GM10266 (cell line): ENCODE data around the gene BATF3.

Source experiments
- DNase-seq: peaks from one replicate; pipeline ENCODE4 v3.0.0; 2012; ENCODE audit errors: extremely low spot score
- TF ChIP-seq, protein P1 (sequence below): IDR thresholded peaks from 2 replicates; pipeline ENCODE4 v1.5.1; 2012; ENCODE audit warnings: mild to moderate bottlenecking, low read depth; ENCODE audit not compliant: control insufficient read depth, insufficient read depth; ENCODE audit errors: missing control alignments

BATF3 gene

DNA sequence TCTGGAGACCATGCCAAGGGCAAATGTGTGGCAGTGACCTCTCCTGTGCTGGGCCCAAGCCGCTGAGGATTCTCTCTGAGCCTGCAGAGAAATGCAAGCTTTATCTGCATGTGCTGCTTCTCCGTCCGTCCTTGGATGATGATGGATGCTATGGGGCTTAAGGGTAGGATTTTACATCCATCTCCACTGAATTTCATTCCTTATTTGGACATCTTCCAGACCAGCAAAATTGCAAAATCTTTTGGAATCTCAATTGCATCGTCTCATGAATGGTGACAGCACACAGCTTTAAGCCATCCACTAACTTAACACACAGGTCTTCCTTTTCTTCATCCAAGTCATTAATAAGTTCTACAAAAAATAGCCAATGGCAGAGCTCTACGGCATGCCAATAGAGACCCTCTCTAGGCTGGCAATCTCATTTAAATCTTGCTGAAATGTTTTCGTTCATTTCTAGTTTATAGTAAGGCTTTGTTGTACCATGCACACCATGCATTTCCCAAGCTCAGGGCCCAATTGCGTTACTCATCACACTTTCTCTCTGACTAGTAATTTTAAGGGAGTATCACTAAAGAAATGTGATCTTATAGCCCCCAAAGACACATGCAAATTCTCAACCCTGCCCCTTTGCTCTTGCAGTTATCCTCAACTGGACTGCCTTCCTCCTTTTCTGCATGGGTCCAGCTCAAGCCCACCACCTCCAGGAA lies 11.1 kb downstream of the BATF3 start:
- TF ChIP-seq, protein P1, sequence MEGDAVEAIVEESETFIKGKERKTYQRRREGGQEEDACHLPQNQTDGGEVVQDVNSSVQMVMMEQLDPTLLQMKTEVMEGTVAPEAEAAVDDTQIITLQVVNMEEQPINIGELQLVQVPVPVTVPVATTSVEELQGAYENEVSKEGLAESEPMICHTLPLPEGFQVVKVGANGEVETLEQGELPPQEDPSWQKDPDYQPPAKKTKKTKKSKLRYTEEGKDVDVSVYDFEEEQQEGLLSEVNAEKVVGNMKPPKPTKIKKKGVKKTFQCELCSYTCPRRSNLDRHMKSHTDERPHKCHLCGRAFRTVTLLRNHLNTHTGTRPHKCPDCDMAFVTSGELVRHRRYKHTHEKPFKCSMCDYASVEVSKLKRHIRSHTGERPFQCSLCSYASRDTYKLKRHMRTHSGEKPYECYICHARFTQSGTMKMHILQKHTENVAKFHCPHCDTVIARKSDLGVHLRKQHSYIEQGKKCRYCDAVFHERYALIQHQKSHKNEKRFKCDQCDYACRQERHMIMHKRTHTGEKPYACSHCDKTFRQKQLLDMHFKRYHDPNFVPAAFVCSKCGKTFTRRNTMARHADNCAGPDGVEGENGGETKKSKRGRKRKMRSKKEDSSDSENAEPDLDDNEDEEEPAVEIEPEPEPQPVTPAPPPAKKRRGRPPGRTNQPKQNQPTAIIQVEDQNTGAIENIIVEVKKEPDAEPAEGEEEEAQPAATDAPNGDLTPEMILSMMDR = no peak

DNA sequence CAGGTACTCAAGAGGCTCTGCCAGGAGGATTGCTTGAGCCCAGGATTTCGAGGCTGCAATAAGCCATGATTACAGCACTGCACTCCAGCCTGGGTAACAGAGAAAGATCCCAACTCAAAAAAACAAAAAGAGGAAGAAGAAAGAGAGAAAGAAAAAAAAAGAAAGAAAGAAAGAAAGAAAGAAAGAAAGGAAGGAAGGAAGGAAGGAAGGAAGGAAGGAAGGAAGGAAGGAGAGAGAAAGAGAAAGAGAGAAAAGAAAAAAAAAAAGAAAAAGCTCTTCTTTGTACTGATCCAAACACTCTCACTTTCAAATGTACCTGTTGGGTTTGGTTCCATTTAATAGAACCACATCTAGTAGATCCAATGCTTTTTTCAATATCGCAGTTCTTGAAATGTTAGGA lies 11.8 kb downstream of the BATF3 start:
- no peak for DNase-seq
- TF ChIP-seq, protein P1 = no peak

More for the DNA sequence above, 11.1 kb downstream of the BATF3 start:
- DNase-seq = no peak

DNA sequence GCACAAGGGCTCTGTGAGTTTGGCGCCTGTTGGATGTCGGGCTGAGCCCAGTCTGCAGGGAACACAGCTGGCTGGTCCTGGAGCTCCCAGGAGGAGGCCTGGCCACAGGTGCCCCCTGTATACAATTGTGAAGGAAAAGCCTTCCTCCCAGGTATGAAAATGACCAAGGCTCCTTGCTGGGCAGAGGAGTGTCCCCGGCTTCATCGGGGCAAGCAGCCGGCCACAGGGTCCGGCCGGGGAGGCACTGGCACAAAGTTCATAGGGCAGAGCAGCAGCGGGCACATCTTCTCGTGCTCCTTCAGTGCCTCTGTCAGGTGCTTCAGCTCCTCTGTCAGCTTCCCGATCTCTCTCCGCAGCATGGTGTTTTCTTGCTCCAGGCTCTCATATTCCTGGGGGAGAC lies 13.0 kb downstream of the BATF3 start:
- DNase-seq = no peak
- TF ChIP-seq, protein P1 = no peak

- no peak for DNase-seq
- TF ChIP-seq, protein P1 = no peak
These were observed 13.6 kb downstream of the BATF3 start for GRCh38 chr1:212686069-212686468.

GRCh38 chr1:212685429-212685828 lies 14.2 kb downstream of the BATF3 start:
- TF ChIP-seq, protein P1 = no peak
- no peak for DNase-seq

- no peak for DNase-seq
- TF ChIP-seq, protein P1 = no peak
These were observed 15.0 kb downstream of the BATF3 start for GRCh38 chr1:212684521-212685090.

GRCh38 chr1:212684076-212684475 lies 15.6 kb downstream of the BATF3 start:
- DNase-seq = no peak
- TF ChIP-seq, protein P1 = no peak
